Tibial artery (tissue), 4 donors: Measurements from ENCODE around the gene CNTN4.

Experiments used
- DNase-seq, 2 donors: peaks; one replicate each; pipeline ENCODE4 v3.0.0-alpha.2; 2019
- H3K27ac ChIP-seq, 2 donors: fragments of 200-600 bp; sonication (generic) in 1 of 2; 1 replicate in 1 of 2; 2 replicates in 1 of 2; pipeline ENCODE4 v1.5.1; 2018 to 2019; ENCODE audit warnings: mild to moderate bottlenecking in 1 of 2
- H3K27me3 ChIP-seq, 2 donors: fragments of 200-600 bp; sonication (generic) in 1 of 2; one replicate each; pipeline versions ENCODE4 v1.5.1 to v1.6.0; 2016 to 2019
- H3K36me3 ChIP-seq, 3 donors: fragments of 200-600 bp; sonication (generic) in 2 of 3; one replicate each; pipeline ENCODE4 v1.5.1; 2016 to 2019; ENCODE audit warnings: mild to moderate bottlenecking in 2 of 3
- H3K4me1 ChIP-seq, 4 donors: fragments of 200-600 bp; sonication (generic) in 2 of 4; 1 replicate in 3 of 4; 2 replicates in 1 of 4; pipeline ENCODE4 v1.5.1; 2016 to 2019
- H3K4me3 ChIP-seq, 2 donors: fragments of 200-600 bp; sonication (generic) in 1 of 2; 1 replicate in 1 of 2; 2 replicates in 1 of 2; pipeline ENCODE4 v1.5.1; 2018 to 2019; ENCODE audit warnings: mild to moderate bottlenecking in 2 of 2
- H3K9me3 ChIP-seq, 3 donors: fragments of 200-600 bp; sonication (generic) in 1 of 3; one replicate each; pipeline ENCODE4 v1.5.1; 2016 to 2019
- intact Hi-C: fragments of 100-400 bp; cut with DNase I; formaldehyde crosslinking; loops from one replicate; pipeline ENCODE4 v1.15.0; 2023; ENCODE audit warnings: low total_unique reads
- TF ChIP-seq, protein P1 (sequence below), 2 experiments: fragments of 200-600 bp in 1 of 2; fragments of 450-650 bp in 1 of 2; IDR thresholded peaks; one replicate each; pipeline ENCODE4 v1.5.1; 2017 to 2019; ENCODE audit warnings: antibody characterized with exemption in 2 of 2, mild to moderate bottlenecking in 1 of 2, moderate library complexity in 1 of 2

Gene CNTN4

GRCh38 chr3:2661078-2661477, 562.4 kb downstream of the CNTN4 start:
- H3K36me3 ChIP-seq, result no peaks in the 10 kb centered on the region
- intact Hi-C loops, result no loop called here
- TF ChIP-seq, protein P1, sequence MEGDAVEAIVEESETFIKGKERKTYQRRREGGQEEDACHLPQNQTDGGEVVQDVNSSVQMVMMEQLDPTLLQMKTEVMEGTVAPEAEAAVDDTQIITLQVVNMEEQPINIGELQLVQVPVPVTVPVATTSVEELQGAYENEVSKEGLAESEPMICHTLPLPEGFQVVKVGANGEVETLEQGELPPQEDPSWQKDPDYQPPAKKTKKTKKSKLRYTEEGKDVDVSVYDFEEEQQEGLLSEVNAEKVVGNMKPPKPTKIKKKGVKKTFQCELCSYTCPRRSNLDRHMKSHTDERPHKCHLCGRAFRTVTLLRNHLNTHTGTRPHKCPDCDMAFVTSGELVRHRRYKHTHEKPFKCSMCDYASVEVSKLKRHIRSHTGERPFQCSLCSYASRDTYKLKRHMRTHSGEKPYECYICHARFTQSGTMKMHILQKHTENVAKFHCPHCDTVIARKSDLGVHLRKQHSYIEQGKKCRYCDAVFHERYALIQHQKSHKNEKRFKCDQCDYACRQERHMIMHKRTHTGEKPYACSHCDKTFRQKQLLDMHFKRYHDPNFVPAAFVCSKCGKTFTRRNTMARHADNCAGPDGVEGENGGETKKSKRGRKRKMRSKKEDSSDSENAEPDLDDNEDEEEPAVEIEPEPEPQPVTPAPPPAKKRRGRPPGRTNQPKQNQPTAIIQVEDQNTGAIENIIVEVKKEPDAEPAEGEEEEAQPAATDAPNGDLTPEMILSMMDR (IDR thresholded peaks at IDR 0.05), result no peak
- no peak overlapping the region for H3K4me3 ChIP-seq
- no peaks in the 10 kb centered on the region for H3K27me3 ChIP-seq
- DNase-seq, result no peak
- no peak overlapping the region for H3K27ac ChIP-seq
- H3K4me1 ChIP-seq, result peaks cover 0 to 23% (median 2%) of the 10 kb centered on the region in 4 donors
- no peaks in the 10 kb centered on the region for H3K9me3 ChIP-seq

DNA sequence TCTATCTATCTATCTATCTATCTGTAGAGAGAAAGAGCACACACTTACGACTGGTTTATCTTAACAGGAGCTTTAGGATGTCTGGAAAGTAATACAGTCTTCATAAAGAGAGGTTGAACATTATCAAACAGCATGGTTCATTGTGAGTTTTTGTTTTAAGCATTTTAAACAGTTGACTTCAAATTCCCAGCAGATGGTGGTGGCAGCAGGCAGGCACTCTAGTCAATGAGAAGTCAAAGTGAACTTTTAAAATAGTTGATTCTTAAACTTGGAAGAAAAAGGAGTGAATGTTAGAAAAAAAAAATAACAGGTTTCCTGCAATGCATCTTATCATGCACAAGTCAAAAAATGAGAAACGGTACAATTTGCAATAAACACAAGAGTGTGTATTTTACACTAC, 578.8 kb downstream of the CNTN4 start:
- Histone ChIP-seq H3K27me3 (no peaks in the 10 kb centered on the region), H3K27ac (no peak overlapping the region), H3K36me3 (no peaks in the 10 kb centered on the region), H3K4me3 (no peak overlapping the region), H3K9me3 (no peaks in the 10 kb centered on the region), H3K4me1 (no peaks in the 10 kb centered on the region)
- TF ChIP-seq, protein P1 (IDR thresholded peaks at IDR 0.05), result no peak
- intact Hi-C loops, result no loop called here
- no peak for DNase-seq

DNA sequence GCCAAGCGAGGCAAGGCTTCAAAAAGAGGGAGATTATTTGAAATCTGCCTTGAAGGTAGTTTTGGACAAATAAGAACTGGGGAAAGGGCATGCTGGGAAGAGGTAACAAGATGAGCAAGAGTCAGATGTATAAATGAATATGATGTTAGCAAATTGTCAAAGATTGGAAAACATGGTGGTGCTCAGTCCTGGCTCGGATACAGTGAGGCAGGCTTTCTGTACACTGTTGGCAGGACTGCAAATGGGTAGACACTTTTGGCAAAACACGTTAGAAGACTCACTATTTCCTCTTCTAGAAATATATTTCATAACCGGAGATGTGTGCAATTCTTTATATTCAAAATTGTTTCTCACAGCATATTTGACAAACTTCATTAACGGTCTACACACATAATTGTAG, 581.6 kb downstream of the CNTN4 start:
- H3K36me3 ChIP-seq, result no peaks in the 10 kb centered on the region
- no peak overlapping the region for H3K27ac ChIP-seq
- no peaks in the 10 kb centered on the region for H3K27me3 ChIP-seq
- no peak for DNase-seq
- TF ChIP-seq, protein P1 (IDR thresholded peaks at IDR 0.05), result no peak
- intact Hi-C loops, result no loop called here
- H3K9me3 ChIP-seq, result no peaks in the 10 kb centered on the region
- H3K4me1 ChIP-seq, result no peaks in the 10 kb centered on the region
- H3K4me3 ChIP-seq, result no peak overlapping the region

DNA sequence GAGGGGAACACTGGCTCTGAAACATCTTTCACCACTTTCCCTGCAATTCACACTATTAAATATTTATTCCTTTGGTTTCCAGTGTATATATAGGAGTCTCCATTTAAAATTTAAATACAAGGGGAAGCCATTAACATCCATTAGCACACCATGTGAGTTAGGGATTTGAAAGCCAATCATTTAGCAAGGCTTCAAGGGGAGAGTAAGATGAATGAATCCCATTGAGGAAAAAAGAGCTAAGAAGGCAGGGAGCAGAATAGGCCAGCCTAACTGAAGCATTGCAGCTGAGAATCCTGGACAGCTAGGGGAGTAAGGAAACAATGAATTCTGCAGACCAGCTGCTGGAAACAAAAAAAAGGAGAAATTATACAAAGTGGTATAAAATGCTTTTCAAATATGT, 585.4 kb downstream of the CNTN4 start:
- H3K9me3 ChIP-seq, result no peaks in the 10 kb centered on the region
- intact Hi-C loops, result no loop called here
- no peak overlapping the region for H3K4me3 ChIP-seq
- H3K4me1 ChIP-seq, result no peaks in the 10 kb centered on the region
- TF ChIP-seq, protein P1 (IDR thresholded peaks at IDR 0.05), result no peak
- no peaks in the 10 kb centered on the region for H3K27me3 ChIP-seq
- no peak for DNase-seq
- H3K27ac ChIP-seq, result no peak overlapping the region
- H3K36me3 ChIP-seq, result no peaks in the 10 kb centered on the region

- no peak for DNase-seq
- no peaks in the 10 kb centered on the region for H3K9me3 ChIP-seq
- H3K27me3 ChIP-seq, result no peaks in the 10 kb centered on the region
- no peaks in the 10 kb centered on the region for H3K36me3 ChIP-seq
- intact Hi-C loops, result no loop called here
- H3K4me3 ChIP-seq, result no peak overlapping the region
- H3K27ac ChIP-seq, result no peak overlapping the region
- H3K4me1 ChIP-seq, result no peaks in the 10 kb centered on the region
- TF ChIP-seq, protein P1 (IDR thresholded peaks at IDR 0.05), result no peak
Observed at GRCh38 chr3:2686816-2687502, 588.3 kb downstream of the CNTN4 start.

DNA sequence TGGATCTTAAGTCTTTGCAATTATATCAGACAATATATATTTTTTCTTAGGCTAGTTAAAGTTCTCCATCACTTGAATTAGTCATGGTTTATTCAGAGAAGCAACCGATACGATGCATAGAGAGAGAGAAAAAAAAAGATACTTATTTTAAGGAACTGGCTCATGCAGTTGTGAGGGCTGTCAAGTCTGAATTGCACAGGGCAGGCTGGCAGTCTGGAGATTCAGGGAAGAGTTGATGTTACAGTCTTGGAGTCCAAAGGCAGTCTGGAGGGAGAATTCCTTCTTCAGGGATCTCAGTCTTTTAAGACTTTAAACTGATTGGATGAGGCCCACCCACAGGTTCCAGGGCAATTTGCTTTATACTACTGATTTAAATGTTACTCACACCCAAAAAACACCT, 598.9 kb downstream of the CNTN4 start:
- intact Hi-C loops, result no loop called here
- no peaks in the 10 kb centered on the region for H3K9me3 ChIP-seq
- H3K36me3 ChIP-seq, result no peaks in the 10 kb centered on the region
- no peak overlapping the region for H3K27ac ChIP-seq
- no peaks in the 10 kb centered on the region for H3K27me3 ChIP-seq
- TF ChIP-seq, protein P1 (IDR thresholded peaks at IDR 0.05), result no peak
- no peak overlapping the region for H3K4me3 ChIP-seq
- no peaks in the 10 kb centered on the region for H3K4me1 ChIP-seq
- DNase-seq, result no peak
